ENCODE results near the gene CELF4.
"Not testable (repeated sequence)": the region's sequence is repeated elsewhere in the genome, so short reads cannot be mapped to it uniquely, and the experiment has no call there.

The CELF4 gene

GRCh38 chr18:37465958-37466357 lies 99.6 kb downstream of the CELF4 start:
- DNase-seq (ENCODE audit: low read depth), result no peak

DNA sequence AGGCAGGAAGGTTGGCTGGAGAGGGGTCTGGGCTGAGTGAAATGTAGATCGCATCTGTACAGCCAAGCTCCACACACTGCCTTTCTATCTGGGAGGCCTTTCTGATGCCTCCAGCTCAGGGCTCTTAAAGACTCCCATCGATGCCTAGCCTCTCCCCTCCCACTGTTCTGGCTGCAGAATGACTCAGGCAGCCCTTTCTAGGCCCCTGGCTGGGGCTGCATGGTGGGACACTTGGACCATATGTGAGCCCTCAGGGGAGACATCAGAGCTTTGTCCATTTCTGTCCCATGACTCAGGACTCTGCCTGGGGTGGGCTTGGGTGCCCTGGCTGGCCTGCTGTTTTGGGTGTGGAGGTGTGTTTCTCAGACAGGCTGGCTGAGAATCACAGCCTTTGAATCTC lies 101.3 kb downstream of the CELF4 start:
- no peak for DNase-seq (ENCODE audit: low read depth)

- DNase-seq (ENCODE audit: low read depth), result not testable (repeated sequence)
Measured at GRCh38 chr18:37461329-37461728, 104.3 kb downstream of the CELF4 start.

DNA sequence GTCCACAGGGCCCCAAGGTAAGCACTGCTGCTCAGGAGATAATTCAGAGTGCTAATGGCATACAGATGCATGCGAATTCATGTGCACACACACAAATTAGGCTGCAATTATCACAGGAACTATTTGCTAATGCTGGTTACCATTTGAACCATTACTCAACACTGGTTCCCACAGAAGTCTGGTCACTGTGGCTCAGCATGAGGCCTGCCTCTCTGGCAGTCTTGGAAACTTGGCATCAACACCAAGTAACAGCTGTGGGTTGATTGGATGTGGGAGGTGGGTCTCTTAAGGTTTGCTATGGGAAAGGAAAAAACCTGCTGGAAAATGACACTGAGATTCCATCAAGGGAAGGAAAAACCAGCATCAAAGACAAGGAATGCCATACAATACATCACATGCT lies 105.0 kb downstream of the CELF4 start:
- DNase-seq (ENCODE audit: low read depth), result no peak

GRCh38 chr18:37458697-37459096 lies 106.9 kb downstream of the CELF4 start:
- DNase-seq (ENCODE audit: low read depth), result no peak

- no peak for DNase-seq (ENCODE audit: low read depth)
Measured at GRCh38 chr18:37457753-37458152, 107.8 kb downstream of the CELF4 start.

DNA sequence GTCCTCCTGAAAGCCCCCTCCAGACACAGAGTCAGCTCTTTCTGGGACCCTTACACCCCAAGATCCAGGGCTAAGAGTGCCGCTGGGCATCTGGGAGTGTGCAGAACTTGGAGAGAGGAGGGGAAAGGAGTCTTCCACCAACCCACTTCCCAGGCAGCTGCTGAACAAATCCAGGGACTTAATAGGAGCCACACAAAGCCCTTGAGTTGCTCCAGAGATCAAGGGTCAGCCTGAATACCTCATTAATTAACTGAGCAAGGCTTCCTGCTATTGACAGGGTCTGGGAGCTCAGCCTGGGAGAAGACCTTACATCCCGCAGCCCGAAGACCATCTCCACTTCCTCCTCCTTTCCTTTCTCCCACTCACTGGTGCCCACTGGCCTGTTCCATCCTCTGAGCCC lies 108.3 kb downstream of the CELF4 start:
- DNase-seq (ENCODE audit: low read depth), result no peak

DNA sequence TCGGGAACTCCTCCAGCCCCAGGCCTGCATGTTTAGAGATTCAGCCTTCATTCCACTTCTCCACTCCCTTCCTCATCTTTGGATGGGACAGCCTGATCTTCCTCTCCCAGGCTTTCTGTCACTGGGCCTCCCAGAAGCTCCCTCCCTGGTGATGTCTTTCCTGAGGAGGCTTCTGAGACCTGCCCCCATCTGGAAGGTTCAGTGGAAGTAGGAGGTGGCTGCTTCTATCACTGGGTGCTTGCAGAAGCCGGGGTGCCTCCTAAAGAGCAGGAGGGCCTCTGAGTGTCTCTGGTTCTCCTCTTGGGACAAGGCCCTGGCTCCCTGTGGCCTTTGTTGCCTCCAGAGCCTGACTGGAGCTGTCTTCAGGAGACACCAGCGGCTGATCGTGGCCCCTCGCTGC lies 108.7 kb downstream of the CELF4 start:
- DNase-seq (ENCODE audit: low read depth), result no peak

- no peak for DNase-seq (ENCODE audit: low read depth)
Measured at GRCh38 chr18:37456395-37456794, 109.2 kb downstream of the CELF4 start.

DNA sequence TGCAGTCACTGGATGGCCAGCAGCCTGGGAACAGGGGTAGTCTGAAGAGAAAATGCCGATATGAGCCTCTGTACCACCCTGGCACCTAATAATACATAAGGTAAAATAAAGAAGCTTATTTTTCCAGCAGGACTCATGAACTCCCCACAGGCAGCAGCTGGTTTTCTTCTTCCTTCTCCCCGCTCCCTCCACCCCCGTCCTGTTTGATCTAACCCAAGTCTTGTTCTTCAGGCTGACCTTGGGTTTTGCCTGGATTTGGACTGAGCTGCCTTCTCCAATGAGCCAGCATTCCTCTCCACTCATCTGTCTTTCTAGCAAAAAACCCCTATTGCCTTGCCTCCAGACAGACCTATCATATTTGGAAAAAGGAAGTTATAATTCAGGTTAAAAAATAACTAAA lies 111.8 kb downstream of the CELF4 start:
- DNase-seq (ENCODE audit: low read depth), result no peak

DNA sequence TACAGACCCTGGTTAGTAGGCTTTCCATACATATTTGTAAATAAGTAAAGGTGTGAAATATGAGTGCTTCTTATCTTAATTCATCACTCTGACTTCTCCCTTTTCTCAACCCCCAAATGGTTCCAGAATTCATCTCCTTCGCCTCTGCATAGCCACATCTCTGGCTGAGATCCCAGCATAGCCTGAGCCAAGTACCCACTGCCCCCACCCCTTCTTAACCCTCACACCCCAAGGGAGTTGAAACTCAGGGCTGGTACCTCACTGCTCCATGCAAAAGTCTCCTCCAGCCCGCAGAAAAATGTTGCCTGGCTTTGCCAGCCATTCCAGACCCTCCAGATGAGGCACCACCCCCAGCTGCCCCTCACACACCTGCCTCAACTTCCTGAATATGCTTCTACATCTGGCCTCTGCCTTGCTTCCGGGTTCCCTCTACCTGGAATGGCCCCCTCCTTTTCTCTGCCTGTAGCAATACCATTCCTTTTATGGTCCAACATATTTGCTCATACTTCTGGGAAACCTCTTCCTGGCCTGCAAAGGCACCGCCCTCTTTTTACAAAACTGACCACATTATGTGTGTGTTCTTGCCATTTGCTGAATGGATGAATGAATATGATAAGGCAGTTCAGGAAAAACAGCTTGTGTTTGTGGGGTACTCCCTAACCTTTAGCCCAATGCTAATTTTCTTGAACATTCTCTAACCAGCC lies 112.8 kb downstream of the CELF4 start:
- peak; percentile 16 for DNase-seq (ENCODE audit: low read depth)

- DNase-seq (ENCODE audit: low read depth), result no peak
Measured at GRCh38 chr18:37452015-37452414, 113.6 kb downstream of the CELF4 start.

GRCh38 chr18:37451239-37451825 lies 114.3 kb downstream of the CELF4 start:
- no peak for DNase-seq (ENCODE audit: low read depth)

DNA sequence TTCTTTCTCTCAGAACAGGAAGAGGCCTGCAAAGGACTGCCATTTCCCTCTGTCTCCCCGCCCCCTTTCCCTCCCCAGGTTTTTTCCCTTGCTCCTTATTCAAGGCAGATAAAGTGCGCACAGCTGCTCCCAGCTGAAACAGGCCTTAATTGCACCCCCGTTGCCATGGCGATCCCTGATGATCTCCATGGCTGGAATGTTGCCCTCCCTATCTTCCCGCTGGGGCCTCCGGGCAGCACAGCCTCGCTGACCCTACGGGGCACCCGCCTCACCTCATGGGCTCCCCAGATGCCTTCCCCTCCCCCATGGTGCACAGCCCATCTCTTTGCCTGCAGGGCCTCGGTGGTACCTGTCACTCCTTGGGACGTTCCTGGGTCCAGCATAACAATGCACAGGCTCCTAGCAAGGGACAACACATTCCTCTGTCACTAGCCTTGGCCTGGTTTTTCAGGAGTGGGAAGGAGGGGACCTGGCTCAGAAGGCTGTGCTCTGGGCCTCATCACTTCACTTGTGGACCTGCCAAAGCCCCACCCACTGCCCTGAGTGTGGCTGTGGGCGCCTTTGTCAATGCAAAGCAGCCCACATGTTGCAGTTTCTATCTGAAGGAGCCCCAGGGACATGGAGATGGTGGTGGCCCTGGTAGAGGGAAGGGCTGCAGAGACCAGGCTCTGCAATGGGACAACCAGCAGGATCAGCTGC lies 115.0 kb downstream of the CELF4 start:
- DNase-seq (ENCODE audit: low read depth), result peak; percentile 3

DNA sequence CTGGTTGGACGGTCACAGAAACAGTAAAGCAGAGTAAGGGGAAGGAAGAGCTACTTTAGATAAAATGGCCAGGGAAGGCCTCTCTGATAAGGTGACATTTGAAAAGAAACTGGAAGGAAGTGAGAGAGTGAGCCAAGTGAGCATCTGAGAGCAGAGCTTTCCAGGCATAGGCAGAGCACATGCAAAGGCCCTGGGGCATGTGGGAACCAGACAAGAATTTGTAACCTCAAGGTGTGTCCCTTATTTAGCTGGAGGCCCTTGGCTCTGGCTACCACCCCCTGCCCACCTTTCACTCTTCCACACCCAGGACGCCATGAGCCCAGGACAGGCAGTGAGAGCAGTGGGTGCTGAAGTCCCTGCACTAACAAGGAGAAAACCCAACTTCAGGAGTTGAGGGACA lies 116.0 kb downstream of the CELF4 start:
- no peak for DNase-seq (ENCODE audit: low read depth)

GRCh38 chr18:37448946-37449345 lies 116.7 kb downstream of the CELF4 start:
- DNase-seq (ENCODE audit: low read depth), result no peak

- DNase-seq (ENCODE audit: low read depth), result no peak
Measured at GRCh38 chr18:37447962-37448888, 117.4 kb downstream of the CELF4 start.

- DNase-seq (ENCODE audit: low read depth), result no peak
Measured at GRCh38 chr18:37445836-37446235, 119.8 kb downstream of the CELF4 start.

DNA sequence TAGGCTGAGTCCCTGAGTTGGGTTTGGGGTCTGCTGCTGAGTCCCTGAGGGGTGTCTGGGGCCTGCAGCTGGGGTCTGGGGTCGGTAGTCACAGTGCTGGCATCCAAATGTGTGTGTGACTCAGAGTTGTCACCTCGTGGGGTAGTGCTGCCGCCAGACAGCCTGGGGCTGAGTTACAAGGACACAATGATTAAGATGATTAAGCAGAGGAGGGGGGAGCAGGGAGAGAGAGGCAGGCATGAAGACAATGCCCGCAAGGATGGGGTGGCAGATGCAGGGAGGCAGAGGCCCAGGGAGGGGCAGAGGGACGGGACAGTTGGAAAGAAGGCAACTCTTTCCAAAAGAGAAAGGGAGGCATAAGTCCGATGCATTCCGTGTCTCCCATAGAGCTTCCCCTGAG lies 120.2 kb downstream of the CELF4 start:
- no peak for DNase-seq (ENCODE audit: low read depth)

DNA sequence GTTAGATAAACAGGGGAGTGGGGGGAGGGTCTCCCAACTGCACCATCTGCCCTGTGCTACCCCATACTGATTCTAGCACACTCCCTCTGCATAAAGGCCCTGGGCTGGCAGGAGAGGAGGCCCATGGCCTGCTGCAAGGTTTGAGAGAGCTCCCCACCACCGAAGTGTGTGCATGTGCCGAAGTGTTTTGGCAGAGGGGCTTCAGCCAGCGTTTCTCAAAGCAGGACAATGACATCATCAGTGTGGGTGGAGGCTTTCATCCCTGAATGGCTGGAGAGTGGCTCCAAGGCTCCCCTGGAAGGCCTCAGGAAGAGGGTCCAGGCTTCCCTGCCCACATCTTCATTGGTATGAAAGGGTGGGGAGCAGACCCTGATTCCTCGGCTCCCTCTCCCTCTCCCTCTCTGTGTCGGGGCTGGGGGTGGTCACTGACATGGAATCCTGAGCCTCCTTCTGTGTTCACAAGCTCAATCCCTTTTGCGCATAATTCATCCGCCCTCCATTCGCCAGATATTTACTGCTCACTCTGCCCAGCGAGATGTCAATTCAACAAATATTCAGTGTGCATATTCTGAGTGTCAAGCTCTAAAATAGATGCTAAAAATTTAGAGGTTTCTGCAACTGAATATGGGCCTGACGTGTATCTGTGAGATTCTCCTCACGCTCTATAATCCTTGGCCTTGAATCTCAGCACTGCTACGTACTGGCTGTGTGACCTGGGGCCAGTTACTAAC lies 122.1 kb downstream of the CELF4 start:
- no peak for DNase-seq (ENCODE audit: low read depth)

- no peak for DNase-seq (ENCODE audit: low read depth)
Measured at GRCh38 chr18:37442477-37442876, 123.1 kb downstream of the CELF4 start.

- DNase-seq (ENCODE audit: low read depth), result no peak
Measured at GRCh38 chr18:37441821-37442220, 123.8 kb downstream of the CELF4 start.
